Breast epithelium (tissue), 4 donors: Measurements from ENCODE around the gene INPP5J. TPM values are rescaled to one million over a fixed set of nuclear protein-coding genes. Genes with fewer than 3 reads are reported as not detected.

Experiments used
- DNase-seq, 2 donors: peaks; one replicate each; pipeline ENCODE4 v3.0.0-alpha.2; 2019; ENCODE audit warnings: low spot score in 2 of 2
- H3K27ac ChIP-seq, 2 donors: fragments of 200-600 bp; sonication (generic) in 1 of 2; one replicate each; pipeline ENCODE4 v1.5.1; 2016 to 2019; ENCODE audit warnings: mild to moderate bottlenecking in 1 of 2
- H3K27me3 ChIP-seq, 2 donors: fragments of 200-600 bp; sonication (generic) in 1 of 2; one replicate each; pipeline versions ENCODE4 v1.5.1 to v1.6.0; 2017 to 2019; ENCODE audit warnings: control low read depth in 1 of 2, mild to moderate bottlenecking in 1 of 2
- H3K36me3 ChIP-seq: fragments of 200-600 bp; one replicate; pipeline ENCODE4 v1.5.1; 2019
- H3K4me1 ChIP-seq, 2 donors: fragments of 200-600 bp; sonication (generic); one replicate each; pipeline ENCODE4 v1.5.1; 2016 to 2019; ENCODE audit warnings: control low read depth in 1 of 2
- H3K4me3 ChIP-seq, 3 donors: fragments of 200-600 bp; sonication (generic); 1 replicate in 2 of 3; 2 replicates in 1 of 3; pipeline ENCODE4 v1.5.1; 2016 to 2019; ENCODE audit warnings: mild to moderate bottlenecking in 3 of 3, moderate library complexity in 2 of 3
- H3K9me3 ChIP-seq, 2 donors: fragments of 200-600 bp; sonication (generic) in 1 of 2; one replicate each; pipeline ENCODE4 v1.5.1; 2016 to 2019; ENCODE audit warnings: control low read depth in 1 of 2
- POLR2A ChIP-seq: fragments of 450-650 bp; IDR thresholded peaks from one replicate; pipeline ENCODE4 v1.6.1; 2016; ENCODE audit warnings: antibody characterized with exemption, mild to moderate bottlenecking, moderate library complexity
- POLR2AphosphoS5 ChIP-seq, 3 donors: sonication (generic); formaldehyde crosslinking; IDR thresholded peaks; one replicate each; pipeline ENCODE4 v1.6.1; 2017; ENCODE audit warnings: antibody characterized with exemption in 3 of 3
- intact Hi-C: fragments of 100-400 bp; cut with DNase I; formaldehyde crosslinking; loops from one replicate; pipeline ENCODE4 v1.15.1; 2023; ENCODE audit warnings: low total_unique reads
- total RNA-seq, 3 donors: library from RNA; depleted of rRNA; stranded (reverse); fragments of >200 nt; gene quantifications; one replicate each; pipeline ENCODE4 v1.1.0, GENCODE V29; 2016
- TF ChIP-seq, protein P1 (sequence below), 3 donors: fragments of 450-650 bp; IDR thresholded peaks; one replicate each; pipeline ENCODE4 v1.5.1; 2016 to 2017; ENCODE audit warnings: antibody characterized with exemption in 3 of 3, mild to moderate bottlenecking in 3 of 3, moderate library complexity in 3 of 3

The INPP5J gene
- total RNA-seq, 3 donors from 2014 or later = 7.5 to 15.2 TPM; not detected in 1

DNA sequence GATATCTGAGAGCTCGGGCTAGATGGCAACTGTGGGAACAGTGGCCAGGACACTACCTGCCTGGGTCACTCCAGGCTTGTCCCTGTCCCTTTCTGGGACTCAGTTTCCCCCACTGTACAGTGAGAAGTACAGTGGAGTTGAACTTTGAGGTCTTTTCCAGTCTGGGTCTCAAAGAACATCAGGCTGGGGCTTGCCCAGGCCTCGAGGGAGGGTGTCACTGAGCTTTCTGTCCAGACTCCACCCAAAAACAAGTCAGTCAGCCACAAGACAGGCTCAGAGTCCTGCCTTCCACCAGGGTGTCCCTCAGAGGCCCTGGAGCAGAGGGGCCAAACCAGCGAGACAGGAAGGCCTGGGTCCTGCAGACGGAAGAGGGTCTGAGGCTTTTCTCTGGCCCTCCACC is 19.5 kb downstream of the INPP5J start:
- TF ChIP-seq POLR2A = no peak
- TF ChIP-seq, protein P1, sequence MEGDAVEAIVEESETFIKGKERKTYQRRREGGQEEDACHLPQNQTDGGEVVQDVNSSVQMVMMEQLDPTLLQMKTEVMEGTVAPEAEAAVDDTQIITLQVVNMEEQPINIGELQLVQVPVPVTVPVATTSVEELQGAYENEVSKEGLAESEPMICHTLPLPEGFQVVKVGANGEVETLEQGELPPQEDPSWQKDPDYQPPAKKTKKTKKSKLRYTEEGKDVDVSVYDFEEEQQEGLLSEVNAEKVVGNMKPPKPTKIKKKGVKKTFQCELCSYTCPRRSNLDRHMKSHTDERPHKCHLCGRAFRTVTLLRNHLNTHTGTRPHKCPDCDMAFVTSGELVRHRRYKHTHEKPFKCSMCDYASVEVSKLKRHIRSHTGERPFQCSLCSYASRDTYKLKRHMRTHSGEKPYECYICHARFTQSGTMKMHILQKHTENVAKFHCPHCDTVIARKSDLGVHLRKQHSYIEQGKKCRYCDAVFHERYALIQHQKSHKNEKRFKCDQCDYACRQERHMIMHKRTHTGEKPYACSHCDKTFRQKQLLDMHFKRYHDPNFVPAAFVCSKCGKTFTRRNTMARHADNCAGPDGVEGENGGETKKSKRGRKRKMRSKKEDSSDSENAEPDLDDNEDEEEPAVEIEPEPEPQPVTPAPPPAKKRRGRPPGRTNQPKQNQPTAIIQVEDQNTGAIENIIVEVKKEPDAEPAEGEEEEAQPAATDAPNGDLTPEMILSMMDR (IDR thresholded peaks at IDR 0.05) = no peak
- no peak for TF ChIP-seq POLR2AphosphoS5 (IDR thresholded peaks at IDR 0.05)
- DNase-seq = peak in 1 of 2 donors; percentile 47
- H3K9me3 ChIP-seq = peaks cover 0 to 5% of the 10 kb centered on the region in 2 donors
- H3K4me3 ChIP-seq = no peak overlapping the region
- intact Hi-C loops = no loop called here
- no peaks in the 10 kb centered on the region for H3K27me3 ChIP-seq
- H3K4me1 ChIP-seq = peaks cover 0 to 4% of the 10 kb centered on the region in 2 donors
- no peaks in the 10 kb centered on the region for H3K36me3 ChIP-seq
- peak overlapping the region; percentile 26 to 32 for H3K27ac ChIP-seq

DNA sequence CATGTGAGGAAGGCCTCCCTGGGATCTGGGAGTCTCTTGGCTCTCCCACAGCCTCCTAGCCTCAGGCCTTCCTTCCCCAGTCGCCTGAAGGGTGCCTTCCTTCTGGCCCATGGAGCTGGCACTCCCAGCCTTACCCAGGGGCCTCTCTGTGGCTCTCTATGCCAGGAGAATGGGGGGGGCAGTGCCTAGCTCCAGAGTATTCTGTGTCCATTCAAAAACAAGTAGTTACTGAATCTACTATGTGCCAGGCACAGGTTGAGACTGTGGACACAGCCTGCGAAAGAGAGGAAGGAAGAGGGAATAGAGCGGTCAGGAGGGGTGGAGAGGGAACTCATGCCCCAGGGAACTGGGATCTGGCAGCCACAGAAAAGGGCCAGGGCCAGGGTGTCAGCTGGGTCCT is 20.3 kb downstream of the INPP5J start:
- no peaks in the 10 kb centered on the region for H3K27me3 ChIP-seq
- peak in 1 of 2 donors; percentile 50 for DNase-seq
- no peak overlapping the region for H3K4me3 ChIP-seq
- TF ChIP-seq, protein P1 (IDR thresholded peaks at IDR 0.05) = no peak
- no peak for TF ChIP-seq POLR2AphosphoS5 (IDR thresholded peaks at IDR 0.05)
- no peak for TF ChIP-seq POLR2A
- H3K27ac ChIP-seq = peak overlapping the region; percentile 26 to 48
- H3K36me3 ChIP-seq = no peaks in the 10 kb centered on the region
- peaks cover 0 to 5% of the 10 kb centered on the region in 2 donors for H3K9me3 ChIP-seq
- intact Hi-C loops = no loop called here
- peaks cover 0 to 4% of the 10 kb centered on the region in 2 donors for H3K4me1 ChIP-seq

DNA sequence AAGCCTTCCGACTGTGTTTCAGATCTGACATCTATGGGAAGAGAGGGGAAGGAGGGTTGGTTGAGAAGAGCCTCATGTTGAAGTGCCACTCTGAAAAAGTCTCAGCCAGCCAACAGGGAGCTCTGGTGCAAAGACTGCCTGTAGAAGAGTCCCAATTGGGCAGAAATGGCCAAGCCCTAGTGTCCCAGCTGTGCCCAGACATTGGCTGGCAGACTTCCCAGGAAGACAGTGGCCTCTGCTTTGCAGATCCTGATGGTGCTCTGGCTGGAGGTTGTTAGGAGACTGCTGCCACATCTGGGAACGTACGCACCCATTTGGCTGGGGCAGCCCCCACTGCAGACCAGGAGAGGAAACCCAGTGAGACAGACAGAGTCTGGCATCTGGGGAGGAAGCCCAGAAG is 20.8 kb downstream of the INPP5J start:
- TF ChIP-seq POLR2AphosphoS5 (IDR thresholded peaks at IDR 0.05) (no peak), POLR2A (no peak)
- TF ChIP-seq, protein P1 (IDR thresholded peaks at IDR 0.05) = no peak
- H3K9me3 ChIP-seq = peaks cover 0 to 5% of the 10 kb centered on the region in 2 donors
- DNase-seq = peak in 1 of 2 donors; percentile 61
- H3K36me3 ChIP-seq = no peaks in the 10 kb centered on the region
- H3K27ac ChIP-seq = peak overlapping the region; percentile 26 to 48
- H3K4me3 ChIP-seq = no peak overlapping the region
- intact Hi-C loops = no loop called here
- peaks cover 0 to 4% of the 10 kb centered on the region in 2 donors for H3K4me1 ChIP-seq
- no peaks in the 10 kb centered on the region for H3K27me3 ChIP-seq

DNA sequence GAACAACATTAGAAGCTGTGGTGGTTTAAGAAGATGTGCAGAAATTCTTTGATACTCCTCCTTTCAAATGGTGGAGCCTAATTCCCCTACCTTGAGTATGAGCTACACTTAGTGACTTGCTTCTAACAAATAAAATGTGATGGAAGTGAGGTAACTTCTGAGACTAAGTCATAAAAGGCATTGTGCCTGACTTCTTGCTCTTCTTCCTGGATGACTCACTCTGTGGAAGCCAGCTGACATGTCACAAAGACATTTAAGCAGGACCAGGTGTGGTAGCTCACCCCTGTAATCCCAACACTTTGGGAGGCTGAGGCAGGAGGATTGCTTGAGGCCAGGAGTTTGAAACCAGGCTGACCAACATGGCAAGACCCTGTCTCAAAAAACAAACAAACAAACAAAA is 21.5 kb downstream of the INPP5J start:
- TF ChIP-seq, protein P1 (IDR thresholded peaks at IDR 0.05) = no peak
- no peak for TF ChIP-seq POLR2AphosphoS5 (IDR thresholded peaks at IDR 0.05)
- TF ChIP-seq POLR2A = no peak
- H3K27me3 ChIP-seq = no peaks in the 10 kb centered on the region
- H3K4me1 ChIP-seq = peaks cover 0 to 4% of the 10 kb centered on the region in 2 donors
- peak in 1 of 2 donors; percentile 5 for DNase-seq
- no peak overlapping the region for H3K27ac ChIP-seq
- H3K9me3 ChIP-seq = peaks cover 0 to 5% of the 10 kb centered on the region in 2 donors
- intact Hi-C loops = no loop called here
- H3K4me3 ChIP-seq = no peak overlapping the region
- H3K36me3 ChIP-seq = no peaks in the 10 kb centered on the region

DNA sequence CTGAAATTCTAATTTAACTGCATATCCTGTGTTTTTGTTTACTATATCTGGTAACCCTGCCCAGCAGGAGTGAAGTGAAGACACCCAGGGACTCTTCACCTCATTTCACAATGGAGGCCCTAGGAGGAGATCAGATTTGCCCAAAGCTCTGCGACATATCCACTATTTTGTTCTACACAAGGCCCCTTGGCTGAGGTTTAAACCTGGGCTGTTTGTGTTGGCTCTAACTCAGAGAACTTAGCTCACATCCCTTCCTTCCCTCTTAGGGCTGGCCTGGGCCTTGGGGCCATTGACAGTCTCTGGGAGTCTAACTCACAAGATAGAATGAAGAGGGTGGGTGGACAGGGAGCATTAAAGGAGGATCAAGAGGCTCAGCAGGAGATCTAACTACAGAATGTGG is 25.7 kb downstream of the INPP5J start:
- DNase-seq = peak in 1 of 2 donors; percentile 55
- TF ChIP-seq, protein P1 (IDR thresholded peaks at IDR 0.05) = no peak
- TF ChIP-seq POLR2A (no peak), POLR2AphosphoS5 (IDR thresholded peaks at IDR 0.05) (no peak)
- Histone ChIP-seq H3K9me3 (peaks cover 0 to 5% of the 10 kb centered on the region in 2 donors), H3K4me1 (no peaks in the 10 kb centered on the region), H3K27me3 (no peaks in the 10 kb centered on the region), H3K4me3 (no peak overlapping the region), H3K27ac (peak overlapping the region; percentile 70 to 74), H3K36me3 (no peaks in the 10 kb centered on the region)
- intact Hi-C loops = no loop called here
